Measurements from ENCODE around the gene MFSD12.
A peak's percentile ranks its signal among the peaks of the same experiment; 100 is the strongest.

Gene MFSD12

DNA sequence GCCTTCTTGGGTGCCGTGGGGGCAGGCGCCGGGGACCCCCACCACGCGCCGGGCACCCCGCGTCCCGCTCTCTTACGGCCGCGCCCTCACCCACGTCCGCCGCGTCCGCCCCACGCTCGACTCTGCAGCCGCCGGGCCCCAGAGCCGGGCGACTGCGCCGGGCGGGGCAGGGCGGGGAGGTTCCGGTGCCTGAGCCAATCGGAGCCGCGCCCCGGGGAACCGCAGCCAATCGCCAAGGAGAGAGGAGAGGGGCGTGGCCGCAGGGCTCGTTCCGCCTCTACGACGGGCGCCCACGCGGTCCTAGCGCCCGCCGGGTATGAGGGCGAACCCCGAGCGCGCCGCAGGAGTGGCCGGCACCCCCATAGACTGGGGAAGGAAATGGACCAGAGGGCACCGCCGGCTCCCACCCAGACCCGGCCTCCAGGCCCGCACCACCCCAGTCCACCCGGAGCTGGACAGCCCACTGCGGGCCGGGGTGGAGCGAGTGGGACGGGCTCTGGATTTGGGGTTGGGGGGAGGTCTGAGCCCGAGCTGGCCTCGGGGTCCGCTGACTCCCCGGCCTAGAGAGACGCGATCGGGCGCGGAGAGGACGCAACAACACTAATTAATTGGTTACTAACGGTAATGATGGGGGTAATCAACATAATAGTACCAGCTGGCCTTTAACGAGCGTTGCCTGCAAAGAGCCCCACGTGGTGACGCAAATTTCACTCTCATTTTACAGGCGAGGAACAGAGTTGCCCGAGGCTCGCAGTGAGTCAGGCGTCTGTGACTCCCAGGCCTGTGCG lies at the start of gene MFSD12:
Gene MFSD12, minus strand, starts transcription at position 126 of the 788 bp plus-strand sequence. CDS start 183 bp downstream, outside the sequence.
- TF ChIP-seq EZH2 (optimal IDR thresholded peaks at IDR 0.05; ENCODE audit: low read depth, low read length) = no peak
- TF ChIP-seq, protein P1, sequence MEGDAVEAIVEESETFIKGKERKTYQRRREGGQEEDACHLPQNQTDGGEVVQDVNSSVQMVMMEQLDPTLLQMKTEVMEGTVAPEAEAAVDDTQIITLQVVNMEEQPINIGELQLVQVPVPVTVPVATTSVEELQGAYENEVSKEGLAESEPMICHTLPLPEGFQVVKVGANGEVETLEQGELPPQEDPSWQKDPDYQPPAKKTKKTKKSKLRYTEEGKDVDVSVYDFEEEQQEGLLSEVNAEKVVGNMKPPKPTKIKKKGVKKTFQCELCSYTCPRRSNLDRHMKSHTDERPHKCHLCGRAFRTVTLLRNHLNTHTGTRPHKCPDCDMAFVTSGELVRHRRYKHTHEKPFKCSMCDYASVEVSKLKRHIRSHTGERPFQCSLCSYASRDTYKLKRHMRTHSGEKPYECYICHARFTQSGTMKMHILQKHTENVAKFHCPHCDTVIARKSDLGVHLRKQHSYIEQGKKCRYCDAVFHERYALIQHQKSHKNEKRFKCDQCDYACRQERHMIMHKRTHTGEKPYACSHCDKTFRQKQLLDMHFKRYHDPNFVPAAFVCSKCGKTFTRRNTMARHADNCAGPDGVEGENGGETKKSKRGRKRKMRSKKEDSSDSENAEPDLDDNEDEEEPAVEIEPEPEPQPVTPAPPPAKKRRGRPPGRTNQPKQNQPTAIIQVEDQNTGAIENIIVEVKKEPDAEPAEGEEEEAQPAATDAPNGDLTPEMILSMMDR (IDR thresholded peaks at IDR 0.05; ENCODE audit: low read length) = no peak
- no peak for TF ChIP-seq EZH2phosphoT487 (IDR thresholded peaks at IDR 0.05; ENCODE audit: low read length)
- Histone ChIP-seq H3K27me3 (replicated peaks; ENCODE audit: insufficient read depth, low read length) (peaks cover 27% of the 10 kb centered on the region), H3F3A (ENCODE audit: insufficient read depth, low read length) (no peaks in the 10 kb centered on the region), H3K4me1 (ENCODE audit: low read length) (peaks cover 13% of the 10 kb centered on the region; the same call in 1 of the 2 replicates), H3K9me3 (replicated peaks; ENCODE audit: insufficient read depth, low read length) (no peaks in the 10 kb centered on the region), H4K20me1 (ENCODE audit: insufficient read depth, low read length) (no peaks in the 10 kb centered on the region), H3K27ac (ENCODE audit: low read length) (no peak within 1 kb of the TSS), H3K4me2 (ENCODE audit: low read depth, low read length) (peak within 1 kb of the TSS; percentile 97), H2AFZ (ENCODE audit: low read length) (peak within 1 kb of the TSS; percentile 97), H3K4me3 (ENCODE audit: low read length) (peak within 1 kb of the TSS; percentile 83), H3K79me2 (ENCODE audit: low read length) (peaks cover 28% of the 10 kb centered on the region), H3K9ac (ENCODE audit: low read length) (peak within 1 kb of the TSS; percentile 60; the same call in 1 of the 2 replicates), H3K36me3 (replicated peaks; ENCODE audit: insufficient read depth, low read length) (no peaks in the 10 kb centered on the region), H3K9me2 (replicated peaks; ENCODE audit: insufficient read depth, low read length) (no peaks in the 10 kb centered on the region)
- peak; percentile 97 for DNase-seq

DNA sequence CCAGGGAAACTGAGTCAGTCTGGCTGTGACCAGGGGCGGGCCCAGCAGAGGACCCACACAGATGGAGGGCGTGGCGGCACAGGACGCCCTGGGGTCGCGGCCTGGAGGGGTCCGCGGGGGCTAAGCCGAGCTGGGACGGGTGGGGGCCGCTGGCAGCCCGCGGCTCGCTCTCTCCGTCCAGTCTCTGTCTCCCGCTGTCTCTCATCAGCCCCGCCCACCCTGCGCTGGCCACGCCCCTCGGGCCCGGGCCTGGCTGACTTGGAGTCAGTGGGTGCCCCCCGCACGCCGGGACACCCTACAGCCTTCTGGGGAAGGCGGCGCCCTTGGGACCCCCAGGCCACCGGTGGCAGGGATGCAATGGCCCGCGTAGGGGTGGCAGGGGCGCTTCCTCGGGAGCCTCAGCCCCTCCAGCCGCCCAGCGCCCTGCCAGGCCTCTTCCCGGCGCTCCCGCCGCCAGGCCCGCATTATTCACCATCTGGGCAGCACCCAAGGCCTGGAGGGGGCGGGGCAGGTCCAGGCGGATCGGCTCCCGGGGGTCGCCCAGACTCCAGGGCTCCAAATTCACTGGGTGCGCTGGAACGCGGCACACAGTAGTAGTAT lies 49.4 kb upstream of the MFSD12 start, which contains the start of gene TBXA2R:
Gene TBXA2R, minus strand, starts transcription at position 186 of the 600 bp plus-strand sequence. CDS start 6,241 bp downstream, outside the sequence.
- Histone ChIP-seq H3K79me2 (ENCODE audit: low read length) (no peaks in the 10 kb centered on the region), H3K4me1 (ENCODE audit: low read length) (peaks cover 11% of the 10 kb centered on the region; the same call in 1 of the 2 replicates), H3F3A (ENCODE audit: insufficient read depth, low read length) (peaks cover 6% of the 10 kb centered on the region; the same call in 1 of the 2 replicates), H4K20me1 (ENCODE audit: insufficient read depth, low read length) (no peaks in the 10 kb centered on the region), H3K27me3 (replicated peaks; ENCODE audit: insufficient read depth, low read length) (peaks cover 17% of the 10 kb centered on the region), H3K9ac (ENCODE audit: low read length) (peak within 1 kb of the TSS; percentile 15; the same call in 1 of the 2 replicates), H3K9me3 (replicated peaks; ENCODE audit: insufficient read depth, low read length) (no peaks in the 10 kb centered on the region), H2AFZ (ENCODE audit: low read length) (peak within 1 kb of the TSS; percentile 72), H3K4me3 (ENCODE audit: low read length) (peak within 1 kb of the TSS; percentile 36), H3K27ac (ENCODE audit: low read length) (no peak within 1 kb of the TSS), H3K9me2 (replicated peaks; ENCODE audit: insufficient read depth, low read length) (no peaks in the 10 kb centered on the region), H3K4me2 (ENCODE audit: low read depth, low read length) (peak within 1 kb of the TSS; percentile 74), H3K36me3 (replicated peaks; ENCODE audit: insufficient read depth, low read length) (peaks cover 5% of the 10 kb centered on the region; the same call in 1 of the 2 replicates)
- TF ChIP-seq, protein P1 (IDR thresholded peaks at IDR 0.05; ENCODE audit: low read length) = no peak
- TF ChIP-seq EZH2 (optimal IDR thresholded peaks at IDR 0.05; ENCODE audit: low read depth, low read length) = no peak
- no peak for DNase-seq

DNA sequence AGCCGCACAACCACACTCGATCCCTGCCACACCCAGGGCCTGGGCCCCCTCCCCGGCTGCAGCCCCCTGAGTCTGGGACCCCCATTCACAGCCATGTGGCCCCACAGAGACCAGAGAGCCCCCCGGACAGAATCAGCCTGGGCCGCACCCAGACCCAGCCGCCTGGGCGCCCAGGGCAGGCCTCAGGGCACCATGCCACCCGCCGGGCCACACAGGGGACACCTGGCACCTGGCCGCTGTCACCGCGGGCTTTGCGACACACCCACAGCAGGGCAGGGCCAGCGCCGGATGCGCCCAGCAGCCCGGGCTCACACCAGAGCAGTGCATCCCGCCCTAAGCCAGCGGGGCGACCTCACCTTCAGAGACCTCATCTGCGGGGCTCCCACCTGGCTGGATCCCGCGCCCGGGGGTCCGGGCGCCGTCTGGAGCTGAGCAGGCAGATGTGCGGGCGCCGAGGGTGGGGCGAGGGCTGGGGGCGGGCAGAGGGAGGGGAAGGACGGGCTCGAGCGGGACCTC lies 48.8 kb upstream of the MFSD12 start:
- H2AFZ ChIP-seq (ENCODE audit: low read length) = peak overlapping the region; percentile 72
- no peaks in the 10 kb centered on the region for H4K20me1 ChIP-seq (ENCODE audit: insufficient read depth, low read length)
- H3K4me2 ChIP-seq (ENCODE audit: low read depth, low read length) = peak overlapping the region; percentile 74
- peaks cover 20% of the 10 kb centered on the region for H3K27me3 ChIP-seq (replicated peaks; ENCODE audit: insufficient read depth, low read length)
- H3K27ac ChIP-seq (ENCODE audit: low read length) = no peak overlapping the region
- H3K9me2 ChIP-seq (replicated peaks; ENCODE audit: insufficient read depth, low read length) = no peaks in the 10 kb centered on the region
- peak; percentile 62 for DNase-seq
- no peaks in the 10 kb centered on the region for H3K36me3 ChIP-seq (replicated peaks; ENCODE audit: insufficient read depth, low read length)
- H3F3A ChIP-seq (ENCODE audit: insufficient read depth, low read length) = peaks cover 6% of the 10 kb centered on the region; the same call in 1 of the 2 replicates
- peak overlapping the region; percentile 15; the same call in 1 of the 2 replicates for H3K9ac ChIP-seq (ENCODE audit: low read length)
- TF ChIP-seq, protein P1 (IDR thresholded peaks at IDR 0.05; ENCODE audit: low read length) = no peak
- no peak for TF ChIP-seq EZH2phosphoT487 (IDR thresholded peaks at IDR 0.05; ENCODE audit: low read length)
- TF ChIP-seq EZH2 (optimal IDR thresholded peaks at IDR 0.05; ENCODE audit: low read depth, low read length) = no peak
- H3K79me2 ChIP-seq (ENCODE audit: low read length) = no peaks in the 10 kb centered on the region
- peaks cover 11% of the 10 kb centered on the region; the same call in 1 of the 2 replicates for H3K4me1 ChIP-seq (ENCODE audit: low read length)
- peak overlapping the region; percentile 36 for H3K4me3 ChIP-seq (ENCODE audit: low read length)
- no peaks in the 10 kb centered on the region for H3K9me3 ChIP-seq (replicated peaks; ENCODE audit: insufficient read depth, low read length)

Data from MM.1S (cell line).